Testis (tissue), 5 donors: Measurements from ENCODE around the gene GSTO2. TPM values are rescaled to one million over a fixed set of nuclear protein-coding genes. Genes with fewer than 3 reads are reported as not detected.

Source experiments
- DNase-seq: peaks from one replicate; pipeline ENCODE4 v3.0.0-alpha.2; 2019
- H3K27ac ChIP-seq, 2 donors: fragments of 200-600 bp; sonication (generic); one replicate each; pipeline ENCODE4 v1.5.1; 2019
- H3K27me3 ChIP-seq: fragments of 200-600 bp; sonication (generic); one replicate; pipeline ENCODE4 v1.5.1; 2019
- H3K36me3 ChIP-seq: fragments of 200-600 bp; sonication (generic); one replicate; pipeline ENCODE4 v1.5.1; 2017; ENCODE audit warnings: low read depth; ENCODE audit errors: missing control alignments
- H3K4me1 ChIP-seq: fragments of 200-600 bp; sonication (generic); one replicate; pipeline ENCODE4 v1.5.1; 2019
- H3K4me3 ChIP-seq, 2 donors: fragments of 200-600 bp; sonication (generic); one replicate each; pipeline ENCODE4 v1.5.1; 2017 to 2019
- H3K9me3 ChIP-seq: fragments of 200-600 bp; sonication (generic); one replicate; pipeline ENCODE4 v1.5.1; 2017
- CTCF ChIP-seq, 3 experiments: fragments of 450-650 bp in 2 of 3; fragments of 200-600 bp in 1 of 3; sonication (generic) in 1 of 3; IDR thresholded peaks; one replicate each; pipeline ENCODE4 v1.5.1; 2016 to 2019; ENCODE audit warnings: antibody characterized with exemption in 3 of 3, mild to moderate bottlenecking in 2 of 3, moderate library complexity in 1 of 3
- POLR2A ChIP-seq: fragments of 450-650 bp; IDR thresholded peaks from one replicate; pipeline ENCODE4 v1.6.1; 2017; ENCODE audit warnings: antibody characterized with exemption, mild to moderate bottlenecking, moderate library complexity
- WGBS, 2 donors: methylation state at CpG; one replicate each; pipeline ENCODE4 v1.1.5; 2018; 5-methylcytosine and 5-hydroxymethylcytosine counted together
- intact Hi-C: fragments of 100-400 bp; cut with DNase I; formaldehyde crosslinking; loops from one replicate; pipeline ENCODE4 v1.15.1; 2023; ENCODE audit warnings: low total_unique reads
- long read RNA-seq, 2 donors: transcript quantifications; one replicate each; lab custom pipeline, GENCODE V29; 2026
- polyA plus RNA-seq: library from polyadenylated mRNA; stranded (reverse); fragments of 350-450 nt; fragmentation: Illumina TruSeq; extraction: RNeasy Lipid Tissue Mini Kit (QIAGEN cat#74804); gene quantifications from one replicate; pipeline ENCODE4 v1.2.3, GENCODE V29; 2014; ENCODE audit warnings: low read depth, low replicate concordance; ENCODE audit not compliant: insufficient read depth
- total RNA-seq, 2 donors: library from RNA; depleted of rRNA; stranded (reverse); fragments of >200 nt; gene quantifications; one replicate each; pipeline ENCODE4 v1.2.3, GENCODE V29; 2016

The GSTO2 gene
- total RNA-seq (10 to 100 TPM; 28.9 to 51.7 TPM), polyA plus RNA-seq (53.7 TPM)
- long read RNA-seq, donor 1, full-length matches to known transcripts = 5 of 5 reads
- long read RNA-seq, donor 1, partial matches to known transcripts = 0 of 5 reads
- long read RNA-seq, donor 1, other reads (novel, unspliced or antisense) = 0 of 5 reads
- long read RNA-seq, donor 2 = 0 reads

GRCh38 chr10:104268713-104269645 lies at the start of gene GSTO2:
Gene GSTO2 (plus strand): TSS chr10:104269184. CDS start chr10:104274916, 5,732 bp downstream.
- Histone ChIP-seq H3K4me3 (peak within 1 kb of the TSS; percentile 83 to 88), H3K4me1 (peaks cover 12% of the 10 kb centered on the region), H3K27me3 (no peaks in the 10 kb centered on the region), H3K36me3 (no peaks in the 10 kb centered on the region), H3K9me3 (no peaks in the 10 kb centered on the region), H3K27ac (peak within 1 kb of the TSS; percentile 60 to 81)
- intact Hi-C loops = no loop called here
- peak; percentile 100 for DNase-seq
- 1 to 2% methylated on average over 18 to 42 of the region's 59 CpGs for WGBS, 2 donors
- TF ChIP-seq POLR2A (peak; percentile 67), CTCF (IDR thresholded peaks at IDR 0.05) (no peak)

GRCh38 chr10:104220522-104220921 lies 48.5 kb upstream of the GSTO2 start:
- 65 to 69% methylated on average over 2 of the region's 2 CpGs for WGBS, 2 donors
- Histone ChIP-seq H3K27ac (no peak overlapping the region), H3K4me1 (no peaks in the 10 kb centered on the region), H3K9me3 (no peaks in the 10 kb centered on the region), H3K27me3 (no peaks in the 10 kb centered on the region), H3K4me3 (no peak overlapping the region), H3K36me3 (no peaks in the 10 kb centered on the region)
- intact Hi-C loops = no loop called here
- TF ChIP-seq POLR2A (no peak), CTCF (IDR thresholded peaks at IDR 0.05) (no peak)
- DNase-seq = no peak

GRCh38 chr10:104223304-104223703 lies 45.7 kb upstream of the GSTO2 start:
- intact Hi-C loops = no loop called here
- Histone ChIP-seq H3K4me3 (no peak overlapping the region), H3K36me3 (no peaks in the 10 kb centered on the region), H3K4me1 (no peaks in the 10 kb centered on the region), H3K27ac (no peak overlapping the region), H3K27me3 (no peaks in the 10 kb centered on the region), H3K9me3 (no peaks in the 10 kb centered on the region)
- no peak for DNase-seq
- TF ChIP-seq CTCF (IDR thresholded peaks at IDR 0.05) (no peak), POLR2A (no peak)

- 81 to 84% methylated on average over 4 of the region's 4 CpGs for WGBS, 2 donors
- intact Hi-C loops = loop anchor here (5.0 kb wide), 1 partner anchor 108 kb away; the partner anchor contains the start of gene SFR1
- no peak for TF ChIP-seq CTCF (IDR thresholded peaks at IDR 0.05)
- TF ChIP-seq POLR2A = no peak
- H3K27ac ChIP-seq = no peak overlapping the region
- no peaks in the 10 kb centered on the region for H3K36me3 ChIP-seq
- peaks cover 6% of the 10 kb centered on the region for H3K4me1 ChIP-seq
- H3K27me3 ChIP-seq = no peaks in the 10 kb centered on the region
- no peak overlapping the region for H3K4me3 ChIP-seq
- no peak for DNase-seq
- no peaks in the 10 kb centered on the region for H3K9me3 ChIP-seq
These were observed 38.5 kb upstream of the GSTO2 start for GRCh38 chr10:104230490-104230889.
